H1 (cell line): Measurements from ENCODE around the gene KRTAP10-8. TPM values are rescaled to one million over a fixed set of nuclear protein-coding genes. Genes with fewer than 3 reads are reported as not detected.

Experiments used
- BCL11A ChIP-seq, 2 experiments: IDR thresholded peaks; one replicate each; pipeline ENCODE4 v1.6.1; 2011; ENCODE audit warnings: low read depth in 2 of 2, low read length in 2 of 2, mild to moderate bottlenecking in 2 of 2
- HDAC2 ChIP-seq, 2 experiments: fragments of 300-600 bp in 1 of 2; sonication (generic) in 1 of 2; IDR thresholded peaks; 2 replicates each; pipeline ENCODE4 v1.6.1; 2011 to 2012; ENCODE audit warnings: low read depth in 2 of 2, low read length in 2 of 2, mild to moderate bottlenecking in 2 of 2, moderate library complexity in 2 of 2, borderline replicate concordance in 1 of 2, inconsistent platforms in 1 of 2
- JUND ChIP-seq: IDR thresholded peaks from 2 replicates; pipeline ENCODE4 v1.6.1; 2011; ENCODE audit warnings: mild to moderate bottlenecking, improper control_type of control experiment, low read length
- RBBP5 ChIP-seq: IDR thresholded peaks from 2 replicates; pipeline ENCODE4 v1.7.1; 2012; ENCODE audit warnings: low read depth, mild to moderate bottlenecking, inconsistent platforms, low read length, moderate library complexity, borderline replicate concordance
- RXRA ChIP-seq: IDR thresholded peaks from 2 replicates; pipeline ENCODE4 v1.6.1; 2011; ENCODE audit warnings: low read depth, mild to moderate bottlenecking, low read length, moderate library complexity; ENCODE audit not compliant: insufficient read depth
- SIX5 ChIP-seq: IDR thresholded peaks from 2 replicates; pipeline ENCODE4 v1.6.1; 2011; ENCODE audit warnings: mild to moderate bottlenecking, low read depth, low read length
- polyA plus RNA-seq, 7 experiments: library from polyadenylated mRNA; depleted of rRNA in 3 of 7; stranded (reverse) in 5 of 7; unstranded in 2 of 7; fragments of >200 nt in 5 of 7; fragments of 200-250 nt in 2 of 7; gene quantifications; 1 replicate in 5 of 7; 2 replicates in 1 of 7; 4 replicates in 1 of 7; pipeline versions ENCODE4 v1.2.1 to v1.2.3, GENCODE V29; 2011 to 2013; ENCODE audit warnings: missing spikeins in 2 of 7, mixed read lengths in 2 of 7
- total RNA-seq: library from RNA; stranded (reverse); fragmentation: NEBNext Ultra II Directional; extraction: Animal tissue kit (Norgen Biotek cat#: 25700); gene quantifications from 2 replicates; pipeline ENCODE4 v1.2.1, GENCODE V29; 2021
- TF ChIP-seq, protein P1 (sequence below): fragments of 300-600 bp; sonication (generic); IDR thresholded peaks from 2 replicates; pipeline ENCODE4 v1.7.1; 2012; ENCODE audit warnings: low read length, moderate library complexity, mild to moderate bottlenecking, inconsistent platforms; ENCODE audit not compliant: insufficient replicate concordance

The KRTAP10-8 gene
- total and polyA plus RNA-seq, 2 of the 8 experiments (the other 6 are each of a cell fraction or from before 2014, with no cell fraction given): not detected

DNA sequence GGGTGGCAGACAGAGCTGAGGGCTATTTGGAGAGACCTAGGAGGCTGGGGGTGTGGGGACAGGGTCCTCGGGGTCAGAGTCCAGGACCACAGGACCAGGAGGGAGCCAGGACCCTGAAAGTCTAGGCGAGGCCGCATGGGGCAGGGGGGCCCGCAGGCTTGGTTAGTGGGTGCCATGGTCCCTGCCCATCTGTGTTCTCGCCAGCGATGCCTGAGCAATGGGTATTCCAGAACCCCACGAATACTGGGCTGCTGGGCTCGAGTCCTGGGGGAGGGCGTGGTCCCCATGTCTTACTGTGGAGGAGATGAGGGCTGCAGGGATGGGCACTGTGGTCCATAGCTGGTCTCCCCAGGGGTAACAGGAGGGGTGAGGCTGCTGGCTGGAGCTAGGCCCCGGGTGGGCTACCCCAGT lies 21.6 kb upstream of the KRTAP10-8 start (continued):
- TF ChIP-seq, protein P1, sequence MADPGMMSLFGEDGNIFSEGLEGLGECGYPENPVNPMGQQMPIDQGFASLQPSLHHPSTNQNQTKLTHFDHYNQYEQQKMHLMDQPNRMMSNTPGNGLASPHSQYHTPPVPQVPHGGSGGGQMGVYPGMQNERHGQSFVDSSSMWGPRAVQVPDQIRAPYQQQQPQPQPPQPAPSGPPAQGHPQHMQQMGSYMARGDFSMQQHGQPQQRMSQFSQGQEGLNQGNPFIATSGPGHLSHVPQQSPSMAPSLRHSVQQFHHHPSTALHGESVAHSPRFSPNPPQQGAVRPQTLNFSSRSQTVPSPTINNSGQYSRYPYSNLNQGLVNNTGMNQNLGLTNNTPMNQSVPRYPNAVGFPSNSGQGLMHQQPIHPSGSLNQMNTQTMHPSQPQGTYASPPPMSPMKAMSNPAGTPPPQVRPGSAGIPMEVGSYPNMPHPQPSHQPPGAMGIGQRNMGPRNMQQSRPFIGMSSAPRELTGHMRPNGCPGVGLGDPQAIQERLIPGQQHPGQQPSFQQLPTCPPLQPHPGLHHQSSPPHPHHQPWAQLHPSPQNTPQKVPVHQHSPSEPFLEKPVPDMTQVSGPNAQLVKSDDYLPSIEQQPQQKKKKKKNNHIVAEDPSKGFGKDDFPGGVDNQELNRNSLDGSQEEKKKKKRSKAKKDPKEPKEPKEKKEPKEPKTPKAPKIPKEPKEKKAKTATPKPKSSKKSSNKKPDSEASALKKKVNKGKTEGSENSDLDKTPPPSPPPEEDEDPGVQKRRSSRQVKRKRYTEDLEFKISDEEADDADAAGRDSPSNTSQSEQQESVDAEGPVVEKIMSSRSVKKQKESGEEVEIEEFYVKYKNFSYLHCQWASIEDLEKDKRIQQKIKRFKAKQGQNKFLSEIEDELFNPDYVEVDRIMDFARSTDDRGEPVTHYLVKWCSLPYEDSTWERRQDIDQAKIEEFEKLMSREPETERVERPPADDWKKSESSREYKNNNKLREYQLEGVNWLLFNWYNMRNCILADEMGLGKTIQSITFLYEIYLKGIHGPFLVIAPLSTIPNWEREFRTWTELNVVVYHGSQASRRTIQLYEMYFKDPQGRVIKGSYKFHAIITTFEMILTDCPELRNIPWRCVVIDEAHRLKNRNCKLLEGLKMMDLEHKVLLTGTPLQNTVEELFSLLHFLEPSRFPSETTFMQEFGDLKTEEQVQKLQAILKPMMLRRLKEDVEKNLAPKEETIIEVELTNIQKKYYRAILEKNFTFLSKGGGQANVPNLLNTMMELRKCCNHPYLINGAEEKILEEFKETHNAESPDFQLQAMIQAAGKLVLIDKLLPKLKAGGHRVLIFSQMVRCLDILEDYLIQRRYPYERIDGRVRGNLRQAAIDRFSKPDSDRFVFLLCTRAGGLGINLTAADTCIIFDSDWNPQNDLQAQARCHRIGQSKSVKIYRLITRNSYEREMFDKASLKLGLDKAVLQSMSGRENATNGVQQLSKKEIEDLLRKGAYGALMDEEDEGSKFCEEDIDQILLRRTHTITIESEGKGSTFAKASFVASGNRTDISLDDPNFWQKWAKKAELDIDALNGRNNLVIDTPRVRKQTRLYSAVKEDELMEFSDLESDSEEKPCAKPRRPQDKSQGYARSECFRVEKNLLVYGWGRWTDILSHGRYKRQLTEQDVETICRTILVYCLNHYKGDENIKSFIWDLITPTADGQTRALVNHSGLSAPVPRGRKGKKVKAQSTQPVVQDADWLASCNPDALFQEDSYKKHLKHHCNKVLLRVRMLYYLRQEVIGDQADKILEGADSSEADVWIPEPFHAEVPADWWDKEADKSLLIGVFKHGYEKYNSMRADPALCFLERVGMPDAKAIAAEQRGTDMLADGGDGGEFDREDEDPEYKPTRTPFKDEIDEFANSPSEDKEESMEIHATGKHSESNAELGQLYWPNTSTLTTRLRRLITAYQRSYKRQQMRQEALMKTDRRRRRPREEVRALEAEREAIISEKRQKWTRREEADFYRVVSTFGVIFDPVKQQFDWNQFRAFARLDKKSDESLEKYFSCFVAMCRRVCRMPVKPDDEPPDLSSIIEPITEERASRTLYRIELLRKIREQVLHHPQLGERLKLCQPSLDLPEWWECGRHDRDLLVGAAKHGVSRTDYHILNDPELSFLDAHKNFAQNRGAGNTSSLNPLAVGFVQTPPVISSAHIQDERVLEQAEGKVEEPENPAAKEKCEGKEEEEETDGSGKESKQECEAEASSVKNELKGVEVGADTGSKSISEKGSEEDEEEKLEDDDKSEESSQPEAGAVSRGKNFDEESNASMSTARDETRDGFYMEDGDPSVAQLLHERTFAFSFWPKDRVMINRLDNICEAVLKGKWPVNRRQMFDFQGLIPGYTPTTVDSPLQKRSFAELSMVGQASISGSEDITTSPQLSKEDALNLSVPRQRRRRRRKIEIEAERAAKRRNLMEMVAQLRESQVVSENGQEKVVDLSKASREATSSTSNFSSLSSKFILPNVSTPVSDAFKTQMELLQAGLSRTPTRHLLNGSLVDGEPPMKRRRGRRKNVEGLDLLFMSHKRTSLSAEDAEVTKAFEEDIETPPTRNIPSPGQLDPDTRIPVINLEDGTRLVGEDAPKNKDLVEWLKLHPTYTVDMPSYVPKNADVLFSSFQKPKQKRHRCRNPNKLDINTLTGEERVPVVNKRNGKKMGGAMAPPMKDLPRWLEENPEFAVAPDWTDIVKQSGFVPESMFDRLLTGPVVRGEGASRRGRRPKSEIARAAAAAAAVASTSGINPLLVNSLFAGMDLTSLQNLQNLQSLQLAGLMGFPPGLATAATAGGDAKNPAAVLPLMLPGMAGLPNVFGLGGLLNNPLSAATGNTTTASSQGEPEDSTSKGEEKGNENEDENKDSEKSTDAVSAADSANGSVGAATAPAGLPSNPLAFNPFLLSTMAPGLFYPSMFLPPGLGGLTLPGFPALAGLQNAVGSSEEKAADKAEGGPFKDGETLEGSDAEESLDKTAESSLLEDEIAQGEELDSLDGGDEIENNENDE: no peak
- TF ChIP-seq RBBP5 (no peak), BCL11A (IDR thresholded peaks at IDR 0.05; ENCODE audit: low read depth in 2 of 2, low read length in 2 of 2) (no peak), HDAC2 (IDR thresholded peaks at IDR 0.05; ENCODE audit: borderline replicate concordance in 1 of 2, low read depth in 2 of 2, low read length in 2 of 2) (no peak), RXRA (no peak), JUND (no peak), SIX5 (no peak)
- TF ChIP-seq, all 59 proteins: peak for 0
